PFSK-1 (cell line): Measurements from ENCODE around the gene KCNMB2.

Source experiments
- FOXP2 ChIP-seq: optimal IDR thresholded peaks from 2 replicates; pipeline ENCODE3; 2011; ENCODE audit warnings: borderline replicate concordance, control low read depth, inconsistent platforms; ENCODE audit not compliant: insufficient read depth; ENCODE audit errors: extremely low read length, extremely low read depth
- POLR2AphosphoS5 ChIP-seq: IDR thresholded peaks from 2 replicates; pipeline ENCODE4 v1.6.1; 2012; ENCODE audit warnings: low read depth, mild to moderate bottlenecking, control low read depth, low read length, moderate library complexity
- SIN3A ChIP-seq: IDR thresholded peaks from 2 replicates; pipeline ENCODE4 v1.6.1; 2012; ENCODE audit warnings: mild to moderate bottlenecking, low read length, moderate library complexity, borderline replicate concordance; ENCODE audit not compliant: insufficient read depth
- TAF1 ChIP-seq: IDR thresholded peaks from 2 replicates; pipeline ENCODE4 v1.6.1; 2012; ENCODE audit warnings: low read length, control low read depth, borderline replicate concordance; ENCODE audit not compliant: insufficient read depth
- TF ChIP-seq, protein P1 (sequence below), 2 experiments: IDR thresholded peaks; 2 replicates each; pipeline versions ENCODE4 v1.6.1 to v1.8.0; 2011 to 2012; ENCODE audit warnings: low read depth in 2 of 2, low read length in 2 of 2, control low read depth in 1 of 2, inconsistent platforms in 1 of 2, mild to moderate bottlenecking in 1 of 2, moderate library complexity in 1 of 2; ENCODE audit not compliant: insufficient read depth in 1 of 2

The KCNMB2 gene

DNA sequence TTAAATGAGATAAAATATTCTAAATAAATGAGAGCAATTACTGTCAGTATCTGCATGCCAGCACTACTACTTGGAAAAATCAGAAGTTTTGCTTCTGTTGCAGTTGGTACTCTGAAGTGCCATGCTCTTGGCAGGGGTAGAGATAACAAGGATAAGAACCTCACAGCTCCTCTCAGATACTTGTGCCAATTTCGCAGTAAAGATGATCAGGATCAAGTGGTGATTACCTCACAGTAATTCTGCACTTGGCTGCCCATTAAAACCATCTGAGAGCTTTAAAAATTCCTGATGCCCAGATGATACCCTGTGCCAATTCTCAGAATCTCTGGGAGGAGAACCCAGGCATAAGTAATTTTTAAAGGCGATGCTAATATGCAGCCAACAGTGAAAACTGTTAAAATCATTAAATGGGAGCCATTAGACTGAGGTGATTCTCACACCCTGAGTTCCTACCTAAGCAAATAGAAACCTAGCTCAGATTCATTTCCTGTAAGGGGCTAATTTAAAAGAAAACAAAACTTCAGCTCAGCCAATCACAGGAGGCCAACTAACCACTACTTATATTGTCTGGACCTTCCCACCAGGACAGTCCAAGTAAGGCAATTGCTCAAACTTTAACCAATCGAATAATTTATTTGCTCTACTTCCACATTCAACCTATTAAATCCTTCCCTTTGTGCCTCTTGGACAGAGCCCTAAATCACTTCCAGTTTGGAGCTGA, 171.2 kb downstream of the KCNMB2 start:
- no peak for TF ChIP-seq FOXP2
- TF ChIP-seq SIN3A: no peak
- TF ChIP-seq TAF1: no peak
- TF ChIP-seq POLR2AphosphoS5: no peak
- TF ChIP-seq, protein P1, sequence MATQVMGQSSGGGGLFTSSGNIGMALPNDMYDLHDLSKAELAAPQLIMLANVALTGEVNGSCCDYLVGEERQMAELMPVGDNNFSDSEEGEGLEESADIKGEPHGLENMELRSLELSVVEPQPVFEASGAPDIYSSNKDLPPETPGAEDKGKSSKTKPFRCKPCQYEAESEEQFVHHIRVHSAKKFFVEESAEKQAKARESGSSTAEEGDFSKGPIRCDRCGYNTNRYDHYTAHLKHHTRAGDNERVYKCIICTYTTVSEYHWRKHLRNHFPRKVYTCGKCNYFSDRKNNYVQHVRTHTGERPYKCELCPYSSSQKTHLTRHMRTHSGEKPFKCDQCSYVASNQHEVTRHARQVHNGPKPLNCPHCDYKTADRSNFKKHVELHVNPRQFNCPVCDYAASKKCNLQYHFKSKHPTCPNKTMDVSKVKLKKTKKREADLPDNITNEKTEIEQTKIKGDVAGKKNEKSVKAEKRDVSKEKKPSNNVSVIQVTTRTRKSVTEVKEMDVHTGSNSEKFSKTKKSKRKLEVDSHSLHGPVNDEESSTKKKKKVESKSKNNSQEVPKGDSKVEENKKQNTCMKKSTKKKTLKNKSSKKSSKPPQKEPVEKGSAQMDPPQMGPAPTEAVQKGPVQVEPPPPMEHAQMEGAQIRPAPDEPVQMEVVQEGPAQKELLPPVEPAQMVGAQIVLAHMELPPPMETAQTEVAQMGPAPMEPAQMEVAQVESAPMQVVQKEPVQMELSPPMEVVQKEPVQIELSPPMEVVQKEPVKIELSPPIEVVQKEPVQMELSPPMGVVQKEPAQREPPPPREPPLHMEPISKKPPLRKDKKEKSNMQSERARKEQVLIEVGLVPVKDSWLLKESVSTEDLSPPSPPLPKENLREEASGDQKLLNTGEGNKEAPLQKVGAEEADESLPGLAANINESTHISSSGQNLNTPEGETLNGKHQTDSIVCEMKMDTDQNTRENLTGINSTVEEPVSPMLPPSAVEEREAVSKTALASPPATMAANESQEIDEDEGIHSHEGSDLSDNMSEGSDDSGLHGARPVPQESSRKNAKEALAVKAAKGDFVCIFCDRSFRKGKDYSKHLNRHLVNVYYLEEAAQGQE (IDR thresholded peaks at IDR 0.05; ENCODE audit: insufficient read depth in 1 of 2, low read depth in 2 of 2, low read length in 2 of 2): no peak

DNA sequence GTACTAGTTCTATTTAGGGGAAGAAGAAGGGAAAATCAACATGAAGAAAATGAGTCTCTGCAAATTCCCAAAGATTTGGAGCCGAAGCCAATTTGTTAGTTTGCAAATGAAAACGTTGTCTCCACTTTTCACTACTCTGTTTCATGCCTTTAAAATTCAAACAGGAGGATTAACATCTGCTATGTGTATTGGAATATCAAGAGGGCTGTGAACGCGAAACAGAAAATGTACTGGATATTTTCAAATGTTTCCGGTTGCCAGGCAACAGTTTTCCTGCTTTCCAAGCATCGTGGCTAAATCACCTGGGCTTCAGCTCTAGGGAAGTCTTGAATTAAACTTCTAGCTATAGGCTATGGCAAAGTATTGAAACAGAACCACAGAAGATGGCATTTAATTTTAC, 172.8 kb downstream of the KCNMB2 start:
- no peak for TF ChIP-seq POLR2AphosphoS5
- TF ChIP-seq TAF1: no peak
- TF ChIP-seq, protein P1 (IDR thresholded peaks at IDR 0.05; ENCODE audit: insufficient read depth in 1 of 2, low read depth in 2 of 2, low read length in 2 of 2): no peak
- no peak for TF ChIP-seq SIN3A
- TF ChIP-seq FOXP2: no peak

DNA sequence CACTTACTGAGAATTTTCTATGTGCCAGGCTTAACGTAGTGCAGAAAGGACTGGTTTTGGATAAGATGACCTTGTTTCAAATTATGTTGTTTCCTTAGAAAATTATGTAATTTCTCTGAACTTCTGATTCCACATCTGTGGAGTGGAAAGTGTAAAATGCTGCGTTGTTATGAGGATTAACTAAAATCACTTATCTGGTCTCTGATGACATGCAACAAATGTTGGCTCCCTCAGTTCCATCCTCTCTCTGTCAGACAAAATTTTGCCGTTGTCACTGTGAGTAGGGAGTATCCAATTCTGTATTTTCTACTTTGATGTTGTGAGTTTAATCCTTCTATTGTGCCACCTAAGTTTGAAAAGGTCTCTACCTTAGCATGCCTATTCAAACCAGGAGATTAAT, 175.5 kb downstream of the KCNMB2 start:
- TF ChIP-seq SIN3A (no peak), FOXP2 (no peak), TAF1 (no peak), POLR2AphosphoS5 (no peak)
- TF ChIP-seq, protein P1 (IDR thresholded peaks at IDR 0.05; ENCODE audit: insufficient read depth in 1 of 2, low read depth in 2 of 2, low read length in 2 of 2): no peak

DNA sequence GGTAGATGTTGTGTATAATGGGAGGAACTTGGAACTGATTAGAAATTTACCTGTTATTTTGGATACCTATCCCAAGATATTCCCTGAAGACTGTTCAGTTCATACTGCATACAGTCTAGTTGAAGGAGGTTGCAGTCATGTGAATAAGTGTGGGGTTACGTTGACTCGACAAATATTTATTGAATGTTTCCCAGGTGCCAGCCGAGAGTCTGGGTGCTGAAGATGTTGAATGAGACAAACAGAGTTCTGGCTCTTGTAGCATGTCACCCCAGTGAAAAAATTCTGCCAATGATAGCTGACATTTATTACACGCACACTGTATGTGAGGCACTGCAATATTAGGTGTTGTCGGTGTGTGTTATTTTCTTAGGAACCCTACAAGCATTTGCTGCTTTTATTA, 176.0 kb downstream of the KCNMB2 start:
- TF ChIP-seq SIN3A (no peak), POLR2AphosphoS5 (no peak), TAF1 (no peak), FOXP2 (no peak)
- TF ChIP-seq, protein P1 (IDR thresholded peaks at IDR 0.05; ENCODE audit: insufficient read depth in 1 of 2, low read depth in 2 of 2, low read length in 2 of 2): no peak
